IgD-negative memory B cell (primary cell): Measurements from ENCODE around the gene HDAC11. TPM values are rescaled to one million over a fixed set of nuclear protein-coding genes. Genes with fewer than 3 reads are reported as not detected.

ENCODE experiments used
- H3K27ac Mint-ChIP-seq, 3 donors: one replicate each; pipeline ENCODE4 v1.8.0; 2020 to 2022; ENCODE audit warnings: mild to moderate bottlenecking in 3 of 3, mixed read lengths in 3 of 3, moderate library complexity in 1 of 3
- H3K27me3 Mint-ChIP-seq: one replicate; pipeline ENCODE4 v1.8.0; 2021; ENCODE audit warnings: mixed read lengths
- H3K36me3 Mint-ChIP-seq: one replicate; pipeline ENCODE4 v1.8.0; 2020; ENCODE audit warnings: mild to moderate bottlenecking, mixed read lengths
- H3K4me1 Mint-ChIP-seq, 3 donors: one replicate each; pipeline ENCODE4 v1.8.0; 2020 to 2022; ENCODE audit warnings: mixed read lengths in 3 of 3, mild to moderate bottlenecking in 1 of 3
- H3K4me3 Mint-ChIP-seq, 4 donors: one replicate each; pipeline ENCODE4 v1.8.0; 2020 to 2022; ENCODE audit warnings: mild to moderate bottlenecking in 4 of 4, mixed read lengths in 4 of 4, moderate library complexity in 3 of 4
- H3K9me3 Mint-ChIP-seq, 3 donors: one replicate each; pipeline ENCODE4 v1.8.0; 2020 to 2021; ENCODE audit warnings: mixed read lengths in 3 of 3, mild to moderate bottlenecking in 1 of 3
- polyA plus RNA-seq: library from polyadenylated mRNA; unstranded; fragments of 300-500 nt; fragmentation: Illumina TruSeq; gene quantifications from one replicate; pipeline ENCODE4 v1.2.3, GENCODE V29; 2021

The HDAC11 gene
- polyA plus RNA-seq, 1 donor from 2014 or later, result 1.3 TPM

GRCh38 chr3:13550791-13551360, 70.8 kb downstream of the HDAC11 start:
- Mint-ChIP-seq H3K27me3 (peaks cover 22% of the 10 kb centered on the region), H3K4me1 (peaks cover 3 to 15% (median 13%) of the 10 kb centered on the region in 3 donors), H3K36me3 (peaks cover 4% of the 10 kb centered on the region), H3K4me3 (peak overlapping the region in 2 of 4 donors; percentile 21 to 92), H3K9me3 (no peaks in the 10 kb centered on the region), H3K27ac (peak overlapping the region in 1 of 3 donors; percentile 39)

DNA sequence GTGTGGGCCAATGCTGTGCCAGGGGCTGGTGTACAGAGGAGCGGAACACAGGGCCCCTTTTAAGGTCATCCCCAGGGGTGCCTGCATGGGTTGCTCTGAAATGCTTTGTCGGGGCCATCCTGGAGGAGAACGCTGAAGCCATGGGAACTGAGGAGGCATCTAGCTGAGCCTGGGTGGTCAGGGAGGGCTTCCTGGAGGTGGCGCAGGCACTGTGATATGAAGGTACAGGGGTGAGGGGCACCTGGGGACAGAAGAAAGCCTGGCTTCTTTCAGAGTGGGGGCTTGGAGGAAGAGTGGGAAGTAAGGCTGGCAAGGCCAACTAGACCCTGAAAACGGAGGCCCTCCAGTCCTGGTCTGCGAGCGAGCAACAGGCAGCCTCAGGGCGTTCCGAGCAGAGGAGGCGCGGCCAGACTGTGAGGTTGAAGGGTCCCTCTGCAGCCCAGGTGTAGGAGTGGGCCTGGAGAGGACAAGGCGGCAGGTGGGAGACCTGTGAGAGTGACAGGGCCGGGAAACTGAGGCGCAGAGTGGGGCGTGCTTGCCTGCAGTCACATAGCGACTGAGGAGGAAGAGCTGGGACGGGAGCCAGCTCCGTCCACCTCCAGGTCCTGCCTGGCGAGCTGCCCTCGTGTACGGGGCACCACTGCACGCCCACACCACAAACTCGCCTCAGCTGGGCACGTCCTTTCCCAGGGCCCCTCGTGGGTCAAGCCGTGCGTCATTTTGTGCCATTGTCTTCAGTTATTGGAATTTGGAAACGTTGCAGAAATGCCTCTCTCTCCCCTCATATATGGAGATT, 72.9 kb downstream of the HDAC11 start:
- H3K9me3 Mint-ChIP-seq, result peaks cover 0 to under 1% (median 0%) of the 10 kb centered on the region in 3 donors
- H3K36me3 Mint-ChIP-seq, result peaks cover 4% of the 10 kb centered on the region
- H3K4me1 Mint-ChIP-seq, result peaks cover 0 to 13% (median 12%) of the 10 kb centered on the region in 3 donors
- H3K27ac Mint-ChIP-seq, result no peak overlapping the region
- H3K27me3 Mint-ChIP-seq, result peaks cover 20% of the 10 kb centered on the region
- peak overlapping the region in 1 of 4 donors; percentile 77 for H3K4me3 Mint-ChIP-seq

GRCh38 chr3:13553686-13554085, 73.6 kb downstream of the HDAC11 start:
- Mint-ChIP-seq H3K36me3 (peaks cover 2% of the 10 kb centered on the region), H3K4me1 (peaks cover 0 to 10% (median 9%) of the 10 kb centered on the region in 3 donors), H3K27me3 (peaks cover 17% of the 10 kb centered on the region), H3K27ac (no peak overlapping the region), H3K4me3 (peak overlapping the region in 1 of 4 donors; percentile 77), H3K9me3 (peaks cover 0 to 2% (median 0%) of the 10 kb centered on the region in 3 donors)

DNA sequence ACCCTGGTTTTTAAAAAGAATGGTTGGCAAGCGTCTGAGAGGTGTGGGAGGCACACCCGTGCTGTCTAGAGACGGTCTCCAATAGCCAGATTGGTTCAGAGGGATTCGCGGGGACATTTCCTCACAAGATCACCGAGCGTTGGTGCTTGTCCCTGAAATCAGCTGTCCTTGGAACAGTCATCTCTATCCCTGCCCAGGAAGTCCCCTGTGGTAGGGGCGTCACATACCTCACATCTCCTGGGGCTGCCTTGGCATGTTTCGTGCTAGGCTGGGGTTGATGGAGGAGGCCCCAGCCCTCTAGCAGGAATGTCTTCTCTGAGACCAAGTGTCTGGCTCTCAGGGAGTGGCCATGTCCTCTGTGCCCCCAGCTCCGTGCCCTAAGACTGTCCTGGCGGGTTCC, 75.6 kb downstream of the HDAC11 start:
- peaks cover 17% of the 10 kb centered on the region for H3K27me3 Mint-ChIP-seq
- H3K4me1 Mint-ChIP-seq, result peaks cover 0 to 3% (median 0%) of the 10 kb centered on the region in 3 donors
- H3K27ac Mint-ChIP-seq, result no peak overlapping the region
- no peaks in the 10 kb centered on the region for H3K36me3 Mint-ChIP-seq
- no peak overlapping the region for H3K4me3 Mint-ChIP-seq
- peaks cover 0 to 2% (median 0%) of the 10 kb centered on the region in 3 donors for H3K9me3 Mint-ChIP-seq

Other genes starting within 250 kb of the HDAC11 start
- gene NUP210, start 60.0 kb upstream of the HDAC11 start, polyA plus RNA-seq, result 72.2 TPM
- 4.4 TPM for gene FBLN2, start 68.8 kb downstream of the HDAC11 start, polyA plus RNA-seq